Right lobe of liver (tissue), 4 donors: ENCODE measurements around the gene HHAT.

ENCODE experiments used
- CTCF ChIP-seq, 4 donors: fragments of 200-600 bp in 3 of 4; fragments of 450-650 bp in 1 of 4; IDR thresholded peaks; one replicate each; pipeline versions ENCODE4 v1.5.1 to v1.8.0; 2016 to 2022; ENCODE audit warnings: antibody characterized with exemption in 4 of 4, mild to moderate bottlenecking in 2 of 4
- POLR2A ChIP-seq: fragments of 450-650 bp; IDR thresholded peaks from one replicate; pipeline ENCODE4 v1.6.1; 2017; ENCODE audit warnings: antibody characterized with exemption, mild to moderate bottlenecking
- donor health status: DM: no; HTN: no; CAD: no.
- donor health status: DM: no; HTN: no; CAD: no.
- donor health status: DM: no; HTN: yes; CAD: no.

GRCh38 chr1:210482491-210482890 is 153.8 kb downstream of the HHAT start:
- TF ChIP-seq CTCF (IDR thresholded peaks at IDR 0.05) (no peak), POLR2A (no peak)
